ENCODE data around the gene VPS41.

DNA sequence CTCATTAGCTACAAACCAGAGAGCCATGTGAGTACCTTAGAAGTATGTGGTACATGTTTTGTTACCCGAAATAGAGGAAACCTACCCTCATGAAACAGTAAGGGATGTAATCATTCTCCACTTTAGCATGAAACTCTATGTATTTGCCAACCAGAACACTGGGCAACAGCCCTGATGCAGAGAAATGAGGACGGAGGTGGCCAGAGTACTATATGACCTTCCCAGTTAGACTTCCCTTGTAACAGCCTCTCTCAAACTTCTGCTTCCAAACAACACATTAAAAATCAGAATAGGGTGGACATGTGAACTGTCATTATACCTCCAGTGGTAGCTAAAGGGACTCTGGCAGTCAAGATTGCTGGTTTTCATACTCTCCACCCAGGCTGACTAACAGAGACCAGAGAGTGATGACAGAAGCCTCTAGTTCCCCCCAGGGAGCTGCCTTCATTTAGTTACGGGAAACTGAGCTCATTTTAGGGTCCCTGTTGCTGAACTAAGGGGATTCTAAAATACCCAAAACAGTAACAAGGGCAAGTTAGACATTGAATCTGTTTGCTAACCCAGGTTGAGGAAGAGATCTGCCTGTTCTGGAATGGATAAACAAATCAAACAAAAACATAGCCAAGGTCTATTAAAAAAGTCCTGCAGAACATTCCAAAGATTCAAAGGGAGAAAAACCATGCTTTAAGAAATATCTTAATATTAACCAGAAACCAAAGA lies 83.1 kb downstream of the VPS41 start:
- TF ChIP-seq, protein P1, sequence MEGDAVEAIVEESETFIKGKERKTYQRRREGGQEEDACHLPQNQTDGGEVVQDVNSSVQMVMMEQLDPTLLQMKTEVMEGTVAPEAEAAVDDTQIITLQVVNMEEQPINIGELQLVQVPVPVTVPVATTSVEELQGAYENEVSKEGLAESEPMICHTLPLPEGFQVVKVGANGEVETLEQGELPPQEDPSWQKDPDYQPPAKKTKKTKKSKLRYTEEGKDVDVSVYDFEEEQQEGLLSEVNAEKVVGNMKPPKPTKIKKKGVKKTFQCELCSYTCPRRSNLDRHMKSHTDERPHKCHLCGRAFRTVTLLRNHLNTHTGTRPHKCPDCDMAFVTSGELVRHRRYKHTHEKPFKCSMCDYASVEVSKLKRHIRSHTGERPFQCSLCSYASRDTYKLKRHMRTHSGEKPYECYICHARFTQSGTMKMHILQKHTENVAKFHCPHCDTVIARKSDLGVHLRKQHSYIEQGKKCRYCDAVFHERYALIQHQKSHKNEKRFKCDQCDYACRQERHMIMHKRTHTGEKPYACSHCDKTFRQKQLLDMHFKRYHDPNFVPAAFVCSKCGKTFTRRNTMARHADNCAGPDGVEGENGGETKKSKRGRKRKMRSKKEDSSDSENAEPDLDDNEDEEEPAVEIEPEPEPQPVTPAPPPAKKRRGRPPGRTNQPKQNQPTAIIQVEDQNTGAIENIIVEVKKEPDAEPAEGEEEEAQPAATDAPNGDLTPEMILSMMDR (IDR thresholded peaks at IDR 0.05) = no peak
- no peak for TF ChIP-seq POLR2A (IDR thresholded peaks at IDR 0.05)
